ENCODE measurements around the gene F2RL2.

Gene F2RL2

DNA sequence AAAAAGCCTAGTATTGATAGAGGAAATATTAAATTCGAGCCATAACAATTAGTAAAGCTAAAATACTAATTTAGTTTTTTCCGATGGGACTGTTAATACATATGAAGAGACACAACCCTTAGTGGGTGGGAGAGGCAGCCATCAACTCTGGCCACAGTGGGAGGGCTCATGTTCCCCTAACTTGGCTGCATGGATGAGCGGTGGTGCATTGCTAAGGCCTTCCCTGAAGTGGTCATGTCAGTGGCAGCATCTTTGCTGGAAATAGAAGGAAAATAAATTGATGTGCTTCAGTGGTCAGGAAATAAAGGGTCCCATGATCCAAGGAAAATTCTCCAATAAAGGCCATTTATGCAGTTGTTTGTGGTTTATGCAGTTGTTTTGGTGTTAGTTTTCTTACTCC lies 33.9 kb upstream of the F2RL2 start:
- no peak overlapping the region for H3K9ac ChIP-seq (ENCODE audit: low read depth in 1 of 2, low read length in 2 of 2)

DNA sequence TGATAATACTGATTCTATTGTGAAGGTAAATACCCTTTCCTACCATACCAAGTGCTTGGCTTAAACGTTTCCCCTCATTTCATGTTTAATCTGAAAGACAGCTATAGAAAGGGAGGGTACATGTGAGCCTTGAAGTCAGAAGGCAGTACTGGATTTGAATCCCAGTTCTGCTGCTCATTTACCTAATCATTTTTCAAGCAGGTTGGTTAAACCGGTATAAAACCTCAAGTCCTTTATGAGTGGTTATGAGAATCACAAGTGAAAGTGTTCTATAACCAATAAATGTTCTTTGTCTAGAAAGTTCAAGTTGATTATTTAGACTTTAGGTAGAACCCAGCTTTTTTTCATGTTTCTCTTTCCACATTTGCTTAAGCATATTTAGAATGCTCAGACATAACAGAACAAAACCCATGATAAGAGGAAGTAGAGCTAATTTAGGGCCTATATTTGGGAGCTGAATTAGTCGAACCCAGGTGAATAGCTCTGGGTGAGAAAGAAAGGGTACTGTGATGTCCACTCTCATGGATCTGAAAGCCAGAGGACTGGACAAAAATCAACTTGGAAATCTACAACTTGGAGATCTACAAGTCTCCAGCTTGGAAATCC lies 29.7 kb upstream of the F2RL2 start:
- Histone ChIP-seq H3K36me3 (ENCODE audit: control insufficient read depth in 2 of 2, insufficient read depth in 2 of 2, low read length in 2 of 2) (peaks cover 1 to 13% of the 10 kb centered on the region in 2 donors), H3K4me3 (ENCODE audit: low read length in 2 of 2) (no peak overlapping the region), H3K4me1 (ENCODE audit: control insufficient read depth in 2 of 2, insufficient read depth in 2 of 2, low read length in 2 of 2) (no peaks in the 10 kb centered on the region), H3K9ac (ENCODE audit: low read depth in 1 of 2, low read length in 2 of 2) (no peak overlapping the region), H3K27ac (ENCODE audit: low read depth in 2 of 2, low read length in 2 of 2) (no peak overlapping the region), H3K27me3 (ENCODE audit: control insufficient read depth in 2 of 2, insufficient read depth in 2 of 2, low read length in 2 of 2) (no peaks in the 10 kb centered on the region), H3K9me3 (ENCODE audit: control insufficient read depth in 2 of 2, low read length in 2 of 2) (peaks cover 0 to 4% of the 10 kb centered on the region in 2 donors)

More for the DNA sequence above, 33.9 kb upstream of the F2RL2 start:
- H3K27me3 ChIP-seq (ENCODE audit: control insufficient read depth in 2 of 2, insufficient read depth in 2 of 2, low read length in 2 of 2) = no peaks in the 10 kb centered on the region
- H3K4me1 ChIP-seq (ENCODE audit: control insufficient read depth in 2 of 2, insufficient read depth in 2 of 2, low read length in 2 of 2) = no peaks in the 10 kb centered on the region
- H3K9me3 ChIP-seq (ENCODE audit: control insufficient read depth in 2 of 2, low read length in 2 of 2) = no peaks in the 10 kb centered on the region
- H3K4me3 ChIP-seq (ENCODE audit: low read length in 2 of 2) = no peak overlapping the region
- peaks cover 19% of the 10 kb centered on the region in 2 donors for H3K36me3 ChIP-seq (ENCODE audit: control insufficient read depth in 2 of 2, insufficient read depth in 2 of 2, low read length in 2 of 2)
- H3K27ac ChIP-seq (ENCODE audit: low read depth in 2 of 2, low read length in 2 of 2) = no peak overlapping the region

DNA sequence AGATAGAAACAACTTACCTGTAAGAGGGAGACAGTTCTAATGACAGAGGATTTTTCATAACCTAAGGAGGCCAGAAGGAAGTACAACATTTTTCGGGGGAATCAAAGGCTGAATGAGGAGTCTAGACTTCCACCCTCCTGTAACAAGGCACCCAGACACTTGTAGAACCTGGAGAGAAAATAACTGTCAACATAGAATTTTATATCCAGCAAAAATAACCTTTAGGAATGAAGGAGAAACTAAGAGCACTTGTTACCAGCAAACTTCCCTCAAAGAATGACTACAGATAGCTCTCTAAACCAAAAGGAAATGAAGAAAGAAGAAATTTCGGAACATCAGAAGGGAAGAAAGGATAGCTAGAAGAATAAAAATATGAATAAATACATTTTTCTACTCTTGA lies 25.9 kb upstream of the F2RL2 start:
- Histone ChIP-seq H3K4me3 (ENCODE audit: low read length in 2 of 2) (no peak overlapping the region), H3K36me3 (ENCODE audit: control insufficient read depth in 2 of 2, insufficient read depth in 2 of 2, low read length in 2 of 2) (peaks cover 3 to 17% of the 10 kb centered on the region in 2 donors), H3K4me1 (ENCODE audit: control insufficient read depth in 2 of 2, insufficient read depth in 2 of 2, low read length in 2 of 2) (no peaks in the 10 kb centered on the region), H3K9me3 (ENCODE audit: control insufficient read depth in 2 of 2, low read length in 2 of 2) (peaks cover 0 to 4% of the 10 kb centered on the region in 2 donors), H3K9ac (ENCODE audit: low read depth in 1 of 2, low read length in 2 of 2) (no peak overlapping the region), H3K27me3 (ENCODE audit: control insufficient read depth in 2 of 2, insufficient read depth in 2 of 2, low read length in 2 of 2) (no peaks in the 10 kb centered on the region), H3K27ac (ENCODE audit: low read depth in 2 of 2, low read length in 2 of 2) (no peak overlapping the region)

DNA sequence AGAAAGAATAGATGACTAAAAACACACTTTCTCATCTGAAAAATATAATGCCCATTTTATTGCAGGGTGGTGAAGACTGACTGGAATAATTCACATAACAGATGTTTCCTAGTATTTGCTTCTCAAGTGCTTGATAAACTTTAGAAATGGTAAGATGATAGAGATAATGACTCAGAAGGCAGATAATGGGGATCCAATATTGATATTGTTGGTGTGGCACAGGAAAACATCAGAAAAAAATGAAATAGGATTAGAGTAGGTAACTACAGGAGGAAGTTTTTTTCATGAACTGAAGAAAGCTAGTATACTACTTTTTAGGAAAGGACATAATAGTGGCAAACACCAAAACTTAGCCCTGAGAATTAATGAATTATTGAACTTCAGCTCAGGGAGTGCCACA lies 20.2 kb upstream of the F2RL2 start:
- H3K9me3 ChIP-seq (ENCODE audit: control insufficient read depth in 2 of 2, low read length in 2 of 2) = no peaks in the 10 kb centered on the region
- no peak overlapping the region for H3K9ac ChIP-seq (ENCODE audit: low read depth in 1 of 2, low read length in 2 of 2)
- H3K36me3 ChIP-seq (ENCODE audit: control insufficient read depth in 2 of 2, insufficient read depth in 2 of 2, low read length in 2 of 2) = peaks cover 3 to 19% of the 10 kb centered on the region in 2 donors
- no peak overlapping the region for H3K4me3 ChIP-seq (ENCODE audit: low read length in 2 of 2)
- no peak overlapping the region for H3K27ac ChIP-seq (ENCODE audit: low read depth in 2 of 2, low read length in 2 of 2)
- H3K4me1 ChIP-seq (ENCODE audit: control insufficient read depth in 2 of 2, insufficient read depth in 2 of 2, low read length in 2 of 2) = peaks cover 0 to 4% of the 10 kb centered on the region in 2 donors
- no peaks in the 10 kb centered on the region for H3K27me3 ChIP-seq (ENCODE audit: control insufficient read depth in 2 of 2, insufficient read depth in 2 of 2, low read length in 2 of 2)

DNA sequence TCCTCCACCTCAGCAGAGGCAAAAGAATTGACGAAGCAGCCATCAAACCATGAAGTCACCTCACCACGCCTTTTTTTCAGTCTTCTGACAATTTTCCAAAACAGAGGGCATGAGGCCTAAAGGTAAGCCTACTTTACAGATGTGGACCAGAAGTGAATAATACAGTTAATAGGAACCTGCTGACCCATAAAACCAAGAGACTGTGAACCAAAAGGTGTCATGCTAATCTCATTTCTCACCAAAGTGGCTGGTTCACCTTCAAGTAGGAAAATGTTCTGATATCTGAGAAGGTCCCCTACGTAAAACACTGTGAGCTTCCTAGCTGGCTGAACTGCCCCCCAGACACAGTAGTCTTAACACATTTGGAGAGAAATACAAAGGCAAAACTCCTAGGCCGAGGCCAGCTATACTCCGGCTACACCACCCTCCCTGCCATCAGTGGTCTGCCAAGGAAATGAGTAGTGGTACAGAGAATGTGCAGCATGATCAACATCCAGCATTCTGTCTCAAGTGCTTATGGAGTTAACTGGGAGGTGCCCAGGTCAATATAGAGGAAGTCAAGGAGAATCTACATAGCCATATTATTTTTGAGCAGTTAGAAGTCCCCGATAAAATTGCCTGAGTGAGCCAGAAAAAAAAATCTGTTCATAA lies 19.3 kb upstream of the F2RL2 start:
- Histone ChIP-seq H3K27me3 (ENCODE audit: control insufficient read depth in 2 of 2, insufficient read depth in 2 of 2, low read length in 2 of 2) (no peaks in the 10 kb centered on the region), H3K9ac (ENCODE audit: low read depth in 1 of 2, low read length in 2 of 2) (no peak overlapping the region), H3K4me3 (ENCODE audit: low read length in 2 of 2) (no peak overlapping the region), H3K9me3 (ENCODE audit: control insufficient read depth in 2 of 2, low read length in 2 of 2) (no peaks in the 10 kb centered on the region), H3K27ac (ENCODE audit: low read depth in 2 of 2, low read length in 2 of 2) (no peak overlapping the region), H3K4me1 (ENCODE audit: control insufficient read depth in 2 of 2, insufficient read depth in 2 of 2, low read length in 2 of 2) (peaks cover 0 to 4% of the 10 kb centered on the region in 2 donors), H3K36me3 (ENCODE audit: control insufficient read depth in 2 of 2, insufficient read depth in 2 of 2, low read length in 2 of 2) (peaks cover 3 to 19% of the 10 kb centered on the region in 2 donors)

DNA sequence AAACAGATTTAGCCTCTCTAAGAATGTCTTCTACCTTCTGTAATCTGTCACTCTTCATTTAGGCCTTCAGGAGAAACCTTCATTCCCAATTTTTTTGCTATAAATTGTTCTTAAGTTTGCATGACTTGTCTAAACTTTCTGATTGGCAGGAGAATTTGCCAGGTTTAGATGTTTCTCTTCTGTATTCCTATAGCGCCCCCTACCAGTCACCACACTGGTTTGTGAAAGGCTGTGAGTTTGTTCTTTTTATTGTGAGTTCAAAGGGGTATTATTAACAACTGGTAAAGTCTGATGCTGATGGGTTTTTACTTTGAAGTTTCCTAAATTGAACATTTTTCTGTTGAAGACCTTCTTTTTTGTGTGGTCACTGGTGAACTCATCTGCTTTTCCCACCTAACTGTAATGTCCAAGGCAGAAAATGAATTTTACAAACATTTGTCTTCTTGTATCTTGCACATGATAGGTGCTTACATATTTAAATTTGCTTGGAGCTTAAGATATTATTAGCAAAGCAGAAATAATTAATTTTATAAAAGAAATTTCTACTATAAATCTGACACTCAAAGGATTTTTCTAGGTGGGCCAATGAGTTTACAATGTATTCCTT lies 18.4 kb upstream of the F2RL2 start:
- Histone ChIP-seq H3K36me3 (ENCODE audit: control insufficient read depth in 2 of 2, insufficient read depth in 2 of 2, low read length in 2 of 2) (peaks cover 3 to 20% of the 10 kb centered on the region in 2 donors), H3K4me1 (ENCODE audit: control insufficient read depth in 2 of 2, insufficient read depth in 2 of 2, low read length in 2 of 2) (peaks cover 0 to 4% of the 10 kb centered on the region in 2 donors), H3K9me3 (ENCODE audit: control insufficient read depth in 2 of 2, low read length in 2 of 2) (no peaks in the 10 kb centered on the region)

DNA sequence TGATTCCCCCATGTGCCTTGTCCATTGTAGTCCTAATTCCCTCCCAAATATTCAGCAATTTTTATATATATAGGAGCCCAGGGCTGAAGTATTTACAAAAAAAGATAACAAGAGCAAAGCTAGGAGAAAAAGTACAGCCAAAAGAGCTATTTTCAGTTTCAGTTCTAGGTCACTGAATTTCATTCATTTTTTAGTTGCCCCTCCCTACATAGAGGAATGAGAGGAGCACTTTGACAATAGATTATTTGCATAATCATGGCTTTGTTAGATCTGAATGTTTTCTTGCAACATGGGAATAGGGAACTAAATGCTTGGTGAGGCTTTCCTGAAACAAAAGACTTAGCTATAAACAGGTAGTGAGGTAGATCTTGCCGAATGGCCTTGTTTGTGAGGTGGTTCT lies 15.3 kb upstream of the F2RL2 start:
- Histone ChIP-seq H3K27me3 (ENCODE audit: control insufficient read depth in 2 of 2, insufficient read depth in 2 of 2, low read length in 2 of 2) (no peaks in the 10 kb centered on the region), H3K4me1 (ENCODE audit: control insufficient read depth in 2 of 2, insufficient read depth in 2 of 2, low read length in 2 of 2) (peaks cover 0 to 4% of the 10 kb centered on the region in 2 donors), H3K9me3 (ENCODE audit: control insufficient read depth in 2 of 2, low read length in 2 of 2) (no peaks in the 10 kb centered on the region), H3K4me3 (ENCODE audit: low read length in 2 of 2) (no peak overlapping the region), H3K9ac (ENCODE audit: low read depth in 1 of 2, low read length in 2 of 2) (no peak overlapping the region), H3K27ac (ENCODE audit: low read depth in 2 of 2, low read length in 2 of 2) (no peak overlapping the region), H3K36me3 (ENCODE audit: control insufficient read depth in 2 of 2, insufficient read depth in 2 of 2, low read length in 2 of 2) (peaks cover 0 to 20% of the 10 kb centered on the region in 2 donors)

More for the DNA sequence above, 18.4 kb upstream of the F2RL2 start:
- H3K9ac ChIP-seq (ENCODE audit: low read depth in 1 of 2, low read length in 2 of 2) = no peak overlapping the region
- no peak overlapping the region for H3K27ac ChIP-seq (ENCODE audit: low read depth in 2 of 2, low read length in 2 of 2)
- H3K27me3 ChIP-seq (ENCODE audit: control insufficient read depth in 2 of 2, insufficient read depth in 2 of 2, low read length in 2 of 2) = no peaks in the 10 kb centered on the region
- no peak overlapping the region for H3K4me3 ChIP-seq (ENCODE audit: low read length in 2 of 2)

DNA sequence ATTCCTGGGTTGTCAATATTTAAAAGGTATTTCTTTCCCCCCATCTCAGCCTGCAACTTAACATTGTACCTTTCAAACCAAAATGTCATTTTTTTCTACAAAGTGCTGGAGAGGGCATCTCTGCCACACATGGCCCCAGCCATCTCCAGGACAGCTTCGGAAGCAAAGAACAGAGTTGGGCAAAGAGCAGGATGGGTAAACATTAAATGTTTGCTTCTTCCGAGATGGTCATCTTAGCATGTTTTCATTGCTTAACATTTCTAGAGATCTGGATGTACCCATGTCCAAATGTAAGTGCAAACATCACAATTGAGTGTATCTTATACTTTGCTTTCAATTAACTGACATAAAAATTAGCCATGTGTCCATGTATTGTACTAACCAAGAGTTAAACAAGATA lies 14.3 kb upstream of the F2RL2 start:
- Histone ChIP-seq H3K36me3 (ENCODE audit: control insufficient read depth in 2 of 2, insufficient read depth in 2 of 2, low read length in 2 of 2) (peaks cover 0 to 17% of the 10 kb centered on the region in 2 donors), H3K9me3 (ENCODE audit: control insufficient read depth in 2 of 2, low read length in 2 of 2) (no peaks in the 10 kb centered on the region), H3K4me3 (ENCODE audit: low read length in 2 of 2) (no peak overlapping the region), H3K4me1 (ENCODE audit: control insufficient read depth in 2 of 2, insufficient read depth in 2 of 2, low read length in 2 of 2) (peaks cover 0 to 4% of the 10 kb centered on the region in 2 donors), H3K9ac (ENCODE audit: low read depth in 1 of 2, low read length in 2 of 2) (no peak overlapping the region), H3K27me3 (ENCODE audit: control insufficient read depth in 2 of 2, insufficient read depth in 2 of 2, low read length in 2 of 2) (no peaks in the 10 kb centered on the region), H3K27ac (ENCODE audit: low read depth in 2 of 2, low read length in 2 of 2) (no peak overlapping the region)

DNA sequence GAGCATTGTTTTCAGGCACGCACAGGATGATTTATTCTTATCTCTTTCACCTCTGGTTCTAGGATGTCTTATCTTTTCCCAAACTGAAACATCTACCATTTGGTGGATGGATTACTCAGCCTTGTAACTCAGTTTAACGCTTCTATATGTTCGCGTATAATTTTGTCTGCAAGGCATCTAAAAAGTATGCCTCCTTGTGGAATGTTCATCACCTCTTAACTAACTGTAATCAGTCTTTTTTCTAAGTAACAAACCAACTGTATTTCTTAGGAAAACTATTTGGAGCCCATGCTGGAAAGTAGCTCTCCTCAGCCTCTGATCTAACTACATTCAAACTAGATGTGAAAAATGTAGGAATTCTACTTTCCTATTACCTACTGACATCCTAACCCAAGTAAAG lies 11.5 kb upstream of the F2RL2 start:
- H3K4me3 ChIP-seq (ENCODE audit: low read length in 2 of 2) = no peak overlapping the region
- no peak overlapping the region for H3K9ac ChIP-seq (ENCODE audit: low read depth in 1 of 2, low read length in 2 of 2)
- H3K27ac ChIP-seq (ENCODE audit: low read depth in 2 of 2, low read length in 2 of 2) = no peak overlapping the region
- H3K27me3 ChIP-seq (ENCODE audit: control insufficient read depth in 2 of 2, insufficient read depth in 2 of 2, low read length in 2 of 2) = no peaks in the 10 kb centered on the region
- no peaks in the 10 kb centered on the region for H3K9me3 ChIP-seq (ENCODE audit: control insufficient read depth in 2 of 2, low read length in 2 of 2)
- H3K36me3 ChIP-seq (ENCODE audit: control insufficient read depth in 2 of 2, insufficient read depth in 2 of 2, low read length in 2 of 2) = peaks cover 2 to 16% of the 10 kb centered on the region in 2 donors
- peaks cover 0 to 4% of the 10 kb centered on the region in 2 donors for H3K4me1 ChIP-seq (ENCODE audit: control insufficient read depth in 2 of 2, insufficient read depth in 2 of 2, low read length in 2 of 2)

DNA sequence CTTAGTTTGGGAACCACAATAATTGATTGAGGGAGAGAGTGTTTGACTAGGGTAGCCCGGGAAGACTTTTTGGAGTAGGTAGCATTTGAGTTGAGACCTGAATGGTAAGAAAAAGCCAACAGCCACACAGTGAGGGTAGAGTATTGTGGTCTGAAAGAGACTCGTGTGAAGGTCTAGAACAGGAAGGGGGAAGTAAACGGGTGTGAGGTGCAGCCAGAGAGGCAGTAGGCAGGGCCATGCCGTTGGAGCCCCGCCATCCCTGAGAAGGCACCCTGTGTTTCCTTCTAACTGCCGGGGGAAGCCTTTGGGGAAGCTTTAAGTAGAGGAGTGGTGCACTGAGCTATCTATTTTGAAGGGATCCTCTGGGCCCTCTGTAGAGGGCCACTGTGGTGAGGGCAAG lies 3.5 kb upstream of the F2RL2 start:
- H3K27me3 ChIP-seq (ENCODE audit: control insufficient read depth in 2 of 2, insufficient read depth in 2 of 2, low read length in 2 of 2) = no peaks in the 10 kb centered on the region
- no peak overlapping the region for H3K4me3 ChIP-seq (ENCODE audit: low read length in 2 of 2)
- no peaks in the 10 kb centered on the region for H3K4me1 ChIP-seq (ENCODE audit: control insufficient read depth in 2 of 2, insufficient read depth in 2 of 2, low read length in 2 of 2)
- no peak overlapping the region for H3K27ac ChIP-seq (ENCODE audit: low read depth in 2 of 2, low read length in 2 of 2)
- peaks cover 0 to 2% of the 10 kb centered on the region in 2 donors for H3K36me3 ChIP-seq (ENCODE audit: control insufficient read depth in 2 of 2, insufficient read depth in 2 of 2, low read length in 2 of 2)
- H3K9ac ChIP-seq (ENCODE audit: low read depth in 1 of 2, low read length in 2 of 2) = no peak overlapping the region
- no peaks in the 10 kb centered on the region for H3K9me3 ChIP-seq (ENCODE audit: control insufficient read depth in 2 of 2, low read length in 2 of 2)
